A673 (cell line): ENCODE measurements around the gene NUDT8. TPM values are rescaled to one million over a fixed set of nuclear protein-coding genes. Genes with fewer than 3 reads are reported as not detected.
"Not testable (repeated sequence)": the region's sequence is repeated elsewhere in the genome, so short reads cannot be mapped to it uniquely, and the experiment has no call there.

Source experiments
- BruUV-seq: library from RNA; stranded (reverse); fragments of 400-500 nt; replicated peaks from 2 replicates; lab custom pipeline; 2021; lab: Mats Ljungman, UMichigan
- CTCF ChIA-PET: fragments of 300-600 bp; sonication (Branson Sonifier 250); formaldehyde crosslinking; loops from one replicate; lab custom pipeline; 2022; ENCODE audit warnings: antibody characterized with exemption; lab: Charles Lee
- POLR2A ChIA-PET: fragments of 300-600 bp; sonication (Branson Sonifier 250); formaldehyde crosslinking; loops from one replicate; lab custom pipeline; 2022; ENCODE audit warnings: antibody characterized with exemption; ENCODE audit not compliant: low non-redundant PET; lab: Charles Lee
- DNase-seq: peaks from one replicate; pipeline ENCODE4 v3.0.0-alpha.2; 2015; ENCODE audit warnings: low spot score
- H3K27ac ChIP-seq: fragments of 200-600 bp; sonication (generic); 2 replicates; pipeline ENCODE4 v1.5.1; 2016; ENCODE audit warnings: mixed run types, low read depth, mild to moderate bottlenecking, mixed read lengths, antibody characterized with exemption, low read length; ENCODE audit not compliant: poor library complexity, severe bottlenecking
- H3K27me3 ChIP-seq: fragments of 200-600 bp; sonication (generic); replicated peaks from 2 replicates; pipeline ENCODE4 v1.6.1; 2017; ENCODE audit warnings: mixed run types, low read depth, mild to moderate bottlenecking, mixed read lengths, antibody characterized with exemption, low read length; ENCODE audit not compliant: insufficient read depth, poor library complexity
- H3K36me3 ChIP-seq: fragments of 200-600 bp; sonication (generic); 2 replicates; pipeline ENCODE4 v1.6.1; 2016; ENCODE audit warnings: mixed run types, mild to moderate bottlenecking, mixed read lengths, antibody characterized with exemption, low read length; ENCODE audit not compliant: insufficient read depth, poor library complexity, severe bottlenecking
- H3K4me1 ChIP-seq: fragments of 200-600 bp; sonication (generic); 2 replicates; pipeline ENCODE4 v1.6.1; 2017; ENCODE audit warnings: mixed run types, mild to moderate bottlenecking, mixed read lengths, antibody characterized with exemption, low read length; ENCODE audit not compliant: insufficient read depth, poor library complexity, severe bottlenecking
- H3K4me3 ChIP-seq: fragments of 200-600 bp; sonication (generic); 2 replicates; pipeline ENCODE4 v1.5.1; 2016; ENCODE audit warnings: low read depth, mixed run types, mild to moderate bottlenecking, mixed read lengths, low read length; ENCODE audit not compliant: poor library complexity, severe bottlenecking
- H3K9me3 ChIP-seq: fragments of 200-600 bp; sonication (generic); 2 replicates; pipeline ENCODE4 v1.6.1; 2016; ENCODE audit warnings: mixed run types, low read depth, mild to moderate bottlenecking, mixed read lengths, antibody characterized with exemption, low read length; ENCODE audit not compliant: poor library complexity, severe bottlenecking
- CTCF ChIP-seq: fragments of 300-800, 200-600 bp; sonication (generic); conservative IDR thresholded peaks from 2 replicates; pipeline ENCODE4 v1.5.1; 2017; ENCODE audit warnings: low read depth, mild to moderate bottlenecking, antibody characterized with exemption, low read length, moderate library complexity, mixed read lengths
- EZH2 ChIP-seq: fragments of 200-600 bp; sonication (generic); IDR thresholded peaks from 2 replicates; pipeline ENCODE4 v1.6.1; 2017; ENCODE audit warnings: borderline replicate concordance, low read depth, mild to moderate bottlenecking, mixed read lengths, antibody characterized with exemption, low read length; ENCODE audit not compliant: poor library complexity, severe bottlenecking
- intact Hi-C: fragments of 100-400 bp; cut with micrococcal nuclease; formaldehyde crosslinking; loops from one replicate; pipeline ENCODE4 v1.10.0; 2022; ENCODE audit not compliant: unreplicated experiment
- total RNA-seq: library from RNA; stranded (reverse); gene quantifications from 2 replicates; pipeline ENCODE4 v1.2.3, GENCODE V29; 2021

The NUDT8 gene
- total RNA-seq, 1 experiment from 2014 or later, result 3.4 TPM

GRCh38 chr11:67638535-67639437 is 9.0 kb upstream of the NUDT8 start:
- CTCF ChIA-PET, result no interaction called here

GRCh38 chr11:67637441-67637840 is 7.7 kb upstream of the NUDT8 start:
- H3K9me3 ChIP-seq, intact Hi-C loops, H3K36me3 ChIP-seq, H3K27me3 ChIP-seq, CTCF ChIA-PET, BruUV-seq, H3K27ac ChIP-seq, POLR2A ChIA-PET, H3K4me3 ChIP-seq, DNase-seq, H3K4me1 ChIP-seq: not testable (repeated sequence)

More at GRCh38 chr11:67638535-67639437, 9.0 kb upstream of the NUDT8 start:
- intact Hi-C loops, result no loop called here
- no TSS peak for BruUV-seq
- no peak for TF ChIP-seq EZH2
- no peak for TF ChIP-seq CTCF
- no peaks in the 10 kb centered on the region for H3K4me1 ChIP-seq
- no peaks in the 10 kb centered on the region for H3K9me3 ChIP-seq
- H3K27me3 ChIP-seq, result no peaks in the 10 kb centered on the region
- H3K36me3 ChIP-seq, result no peaks in the 10 kb centered on the region
- H3K4me3 ChIP-seq, result no peak overlapping the region
- POLR2A ChIA-PET, result no interaction called here
- no peak for DNase-seq
- no peak overlapping the region for H3K27ac ChIP-seq

GRCh38 chr11:67636962-67637361 is 7.2 kb upstream of the NUDT8 start:
- TF ChIP-seq EZH2, result no peak
- TF ChIP-seq CTCF, result no peak
- no peak for DNase-seq
- no TSS peak for BruUV-seq
- Histone ChIP-seq H3K4me3 (no peak overlapping the region), H3K4me1 (no peaks in the 10 kb centered on the region), H3K27ac (no peak overlapping the region), H3K9me3 (no peaks in the 10 kb centered on the region), H3K36me3 (no peaks in the 10 kb centered on the region), H3K27me3 (no peaks in the 10 kb centered on the region)
- intact Hi-C loops, result no loop called here
- CTCF ChIA-PET, result no interaction called here
- POLR2A ChIA-PET, result no interaction called here

GRCh38 chr11:67635231-67635521 is 5.4 kb upstream of the NUDT8 start:
- Histone ChIP-seq H3K4me1 (peaks cover 6% of the 10 kb centered on the region), H3K4me3 (no peak overlapping the region), H3K9me3 (no peaks in the 10 kb centered on the region), H3K27me3 (no peaks in the 10 kb centered on the region), H3K36me3 (no peaks in the 10 kb centered on the region), H3K27ac (no peak overlapping the region)
- DNase-seq, result no peak
- intact Hi-C loops, result no loop called here
- BruUV-seq, result no TSS peak
- POLR2A ChIA-PET, result no interaction called here
- no peak for TF ChIP-seq EZH2
- CTCF ChIA-PET, result no interaction called here
